OCI-LY1 (cell line): ENCODE data around the gene NPY4R.
"Not testable (repeated sequence)": the region's sequence is repeated elsewhere in the genome, so short reads cannot be mapped to it uniquely, and the experiment has no call there.

Source experiments
- H2AFZ ChIP-seq: fragments of 200-600 bp; sonication (generic), shearing (Covaris generic); 2 replicates; pipeline ENCODE4 v1.6.0; 2014; ENCODE audit warnings: antibody characterized with exemption, mild to moderate bottlenecking, low read length
- H3F3A ChIP-seq: fragments of 200-600 bp; sonication (generic), shearing (Covaris generic); 2 replicates; pipeline ENCODE4 v1.6.0; 2014; ENCODE audit warnings: mild to moderate bottlenecking, antibody characterized with exemption, low read length, moderate library complexity; ENCODE audit not compliant: insufficient read depth
- H3K27ac ChIP-seq: fragments of 200-600 bp; sonication (generic); 2 replicates; pipeline ENCODE4 v1.5.1; 2014; ENCODE audit warnings: low read length, mixed run types, mild to moderate bottlenecking, low read depth; ENCODE audit not compliant: poor library complexity, severe bottlenecking
- H3K27me3 ChIP-seq: fragments of 200-600 bp; sonication (generic); 2 replicates; pipeline ENCODE4 v1.6.0; 2014; ENCODE audit warnings: antibody characterized with exemption, mild to moderate bottlenecking, low read length, moderate library complexity; ENCODE audit not compliant: insufficient read depth
- H3K36me3 ChIP-seq: fragments of 200-600 bp; sonication (generic); 2 replicates; pipeline ENCODE4 v1.6.1; 2014; ENCODE audit warnings: mild to moderate bottlenecking, antibody characterized with exemption, low read length, moderate library complexity, mixed read lengths; ENCODE audit not compliant: insufficient read depth
- H3K4me1 ChIP-seq: fragments of 200-600 bp; sonication (generic); 2 replicates; pipeline ENCODE4 v1.5.1; 2014; ENCODE audit warnings: mild to moderate bottlenecking, low read length, moderate library complexity; ENCODE audit not compliant: insufficient read depth, severe bottlenecking
- H3K4me2 ChIP-seq: fragments of 200-600 bp; sonication (generic), shearing (Covaris generic); 2 replicates; pipeline ENCODE4 v1.6.1; 2014; ENCODE audit warnings: low read length
- H3K4me3 ChIP-seq: fragments of 200-600 bp; sonication (generic); 2 replicates; pipeline ENCODE4 v1.5.1; 2014; ENCODE audit warnings: low read length, low read depth, mild to moderate bottlenecking, mixed read lengths; ENCODE audit not compliant: poor library complexity, severe bottlenecking
- H3K79me2 ChIP-seq: fragments of 200-600 bp; shearing (Covaris generic); 2 replicates; pipeline ENCODE4 v1.6.1; 2016; ENCODE audit warnings: mixed run types, low read length, mixed read lengths; ENCODE audit not compliant: insufficient read depth
- H3K9ac ChIP-seq: fragments of 200-600 bp; sonication (generic), shearing (Covaris generic); 2 replicates; pipeline ENCODE4 v1.6.1; 2014; ENCODE audit warnings: mild to moderate bottlenecking, low read length, mixed read lengths
- H3K9me2 ChIP-seq: fragments of 200-600 bp; sonication (generic), shearing (Covaris generic); 2 replicates; pipeline ENCODE4 v1.6.1; 2014; ENCODE audit warnings: low read depth, mild to moderate bottlenecking, low read length, mixed read lengths
- H3K9me3 ChIP-seq: fragments of 200-600 bp; shearing (Covaris generic); 2 replicates; pipeline ENCODE4 v1.6.1; 2014; ENCODE audit warnings: low read length, mixed read lengths
- H4K20me1 ChIP-seq: fragments of 200-600 bp; sonication (generic), shearing (Covaris generic); 2 replicates; pipeline ENCODE4 v1.6.0; 2016; ENCODE audit warnings: mild to moderate bottlenecking, low read length; ENCODE audit not compliant: insufficient read depth

The NPY4R gene

GRCh38 chr10:46412665-46413064 lies 53.1 kb downstream of the NPY4R start:
- H3K4me1 ChIP-seq, H3K4me2 ChIP-seq, H3K9me3 ChIP-seq, H3K9me2 ChIP-seq, H3K27me3 ChIP-seq, H3K79me2 ChIP-seq, H3F3A ChIP-seq, H2AFZ ChIP-seq, H3K36me3 ChIP-seq, H3K4me3 ChIP-seq, H3K9ac ChIP-seq, H3K27ac ChIP-seq, H4K20me1 ChIP-seq: not testable (repeated sequence)

- H3K27ac ChIP-seq, H3K4me3 ChIP-seq, H3K9me2 ChIP-seq, H3K4me1 ChIP-seq, H3K79me2 ChIP-seq, H3F3A ChIP-seq, H3K9ac ChIP-seq, H3K9me3 ChIP-seq, H2AFZ ChIP-seq, H3K4me2 ChIP-seq, H3K36me3 ChIP-seq, H4K20me1 ChIP-seq, H3K27me3 ChIP-seq: not testable (repeated sequence)
Observed at GRCh38 chr10:46411123-46411522, 54.6 kb downstream of the NPY4R start.
